ENCODE results near the gene ERBB4. TPM values are rescaled to one million over a fixed set of nuclear protein-coding genes. Genes with fewer than 3 reads are reported as not detected.

ERBB4 gene
- total RNA-seq, 1 donor from 2014 or later = 22.6 TPM

- ATAC-seq = peak; percentile 71
- Histone ChIP-seq H3K36me3 (no peaks in the 10 kb centered on the region), H3K27ac (no peak overlapping the region), H3K9me3 (no peaks in the 10 kb centered on the region), H3K27me3 (no peaks in the 10 kb centered on the region), H3K4me1 (no peaks in the 10 kb centered on the region), H3K4me3 (no peak overlapping the region)
- TF ChIP-seq, protein P1, sequence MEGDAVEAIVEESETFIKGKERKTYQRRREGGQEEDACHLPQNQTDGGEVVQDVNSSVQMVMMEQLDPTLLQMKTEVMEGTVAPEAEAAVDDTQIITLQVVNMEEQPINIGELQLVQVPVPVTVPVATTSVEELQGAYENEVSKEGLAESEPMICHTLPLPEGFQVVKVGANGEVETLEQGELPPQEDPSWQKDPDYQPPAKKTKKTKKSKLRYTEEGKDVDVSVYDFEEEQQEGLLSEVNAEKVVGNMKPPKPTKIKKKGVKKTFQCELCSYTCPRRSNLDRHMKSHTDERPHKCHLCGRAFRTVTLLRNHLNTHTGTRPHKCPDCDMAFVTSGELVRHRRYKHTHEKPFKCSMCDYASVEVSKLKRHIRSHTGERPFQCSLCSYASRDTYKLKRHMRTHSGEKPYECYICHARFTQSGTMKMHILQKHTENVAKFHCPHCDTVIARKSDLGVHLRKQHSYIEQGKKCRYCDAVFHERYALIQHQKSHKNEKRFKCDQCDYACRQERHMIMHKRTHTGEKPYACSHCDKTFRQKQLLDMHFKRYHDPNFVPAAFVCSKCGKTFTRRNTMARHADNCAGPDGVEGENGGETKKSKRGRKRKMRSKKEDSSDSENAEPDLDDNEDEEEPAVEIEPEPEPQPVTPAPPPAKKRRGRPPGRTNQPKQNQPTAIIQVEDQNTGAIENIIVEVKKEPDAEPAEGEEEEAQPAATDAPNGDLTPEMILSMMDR (IDR thresholded peaks at IDR 0.05) = no peak
- DNase-seq = no peak
- intact Hi-C loops (cut with DNase I) = no loop called here
Measured at GRCh38 chr2:211823886-211824479, 714.6 kb downstream of the ERBB4 start.

DNA sequence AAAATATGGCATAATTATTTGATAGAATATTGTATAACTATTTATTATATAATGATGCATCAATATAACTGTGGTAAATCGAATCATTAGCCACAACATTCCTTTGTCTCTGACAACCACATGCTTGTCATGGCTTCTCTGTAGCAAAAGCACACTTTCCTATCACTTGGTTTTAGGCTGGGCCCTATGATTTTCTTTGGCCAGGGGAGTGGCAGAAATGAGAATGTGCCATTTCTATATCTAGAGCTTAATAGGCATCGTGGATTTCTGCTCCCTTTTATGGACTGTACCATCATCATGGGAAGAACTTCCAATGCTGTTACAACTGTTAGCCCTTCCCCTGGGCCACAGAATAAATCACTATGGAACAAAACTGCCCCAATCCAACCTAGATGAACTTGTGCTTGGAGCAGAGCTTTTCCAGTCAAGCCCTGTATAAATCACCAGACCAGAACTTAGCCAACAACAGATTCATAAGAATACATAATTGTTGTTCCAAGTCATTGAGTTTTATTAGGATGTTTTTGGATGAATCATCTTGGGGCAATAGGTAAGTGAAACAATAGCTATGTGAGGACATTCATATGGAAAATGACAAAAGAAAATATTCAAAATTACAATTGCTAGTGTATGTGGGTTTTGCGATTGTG, 715.8 kb downstream of the ERBB4 start:
- TF ChIP-seq, protein P1 (IDR thresholded peaks at IDR 0.05) = no peak
- Histone ChIP-seq H3K9me3 (no peaks in the 10 kb centered on the region), H3K4me3 (no peak overlapping the region), H3K27me3 (no peaks in the 10 kb centered on the region), H3K4me1 (no peaks in the 10 kb centered on the region), H3K27ac (no peak overlapping the region), H3K36me3 (no peaks in the 10 kb centered on the region)
- intact Hi-C loops (cut with DNase I) = no loop called here
- DNase-seq (no peak), ATAC-seq (no peak)

DNA sequence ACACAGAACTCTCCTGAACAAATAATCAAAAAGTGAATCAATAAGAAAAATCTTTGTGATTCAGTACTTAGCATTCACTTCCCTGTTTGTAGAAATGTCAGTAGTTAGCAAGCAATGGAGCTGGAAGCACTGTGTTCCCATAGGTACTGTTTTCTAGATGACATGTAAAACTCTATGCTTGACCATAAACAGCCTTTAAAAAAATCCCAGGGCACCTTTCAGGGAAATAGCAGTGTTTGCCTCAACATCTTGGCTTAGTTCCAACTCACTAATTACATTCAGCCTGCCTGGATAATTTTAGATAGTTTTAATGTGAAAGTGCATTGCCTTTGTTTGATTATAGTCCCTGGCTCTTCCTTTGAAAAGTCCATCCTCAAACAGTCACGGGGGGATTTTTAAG, 721.8 kb downstream of the ERBB4 start:
- no peaks in the 10 kb centered on the region for H3K9me3 ChIP-seq
- H3K27me3 ChIP-seq = no peaks in the 10 kb centered on the region
- ATAC-seq (no peak), DNase-seq (no peak)
- TF ChIP-seq, protein P1 (IDR thresholded peaks at IDR 0.05) = no peak
- intact Hi-C loops (cut with DNase I) = no loop called here
- H3K4me3 ChIP-seq = no peak overlapping the region
- no peaks in the 10 kb centered on the region for H3K36me3 ChIP-seq
- H3K4me1 ChIP-seq = no peaks in the 10 kb centered on the region
- H3K27ac ChIP-seq = no peak overlapping the region

GRCh38 chr2:211812587-211812986, 726.0 kb downstream of the ERBB4 start:
- ATAC-seq (no peak), DNase-seq (no peak)
- H3K27ac ChIP-seq = no peak overlapping the region
- intact Hi-C loops (cut with DNase I) = no loop called here
- no peaks in the 10 kb centered on the region for H3K36me3 ChIP-seq
- no peaks in the 10 kb centered on the region for H3K27me3 ChIP-seq
- H3K4me3 ChIP-seq = no peak overlapping the region
- H3K9me3 ChIP-seq = no peaks in the 10 kb centered on the region
- no peaks in the 10 kb centered on the region for H3K4me1 ChIP-seq
- TF ChIP-seq, protein P1 (IDR thresholded peaks at IDR 0.05) = no peak

DNA sequence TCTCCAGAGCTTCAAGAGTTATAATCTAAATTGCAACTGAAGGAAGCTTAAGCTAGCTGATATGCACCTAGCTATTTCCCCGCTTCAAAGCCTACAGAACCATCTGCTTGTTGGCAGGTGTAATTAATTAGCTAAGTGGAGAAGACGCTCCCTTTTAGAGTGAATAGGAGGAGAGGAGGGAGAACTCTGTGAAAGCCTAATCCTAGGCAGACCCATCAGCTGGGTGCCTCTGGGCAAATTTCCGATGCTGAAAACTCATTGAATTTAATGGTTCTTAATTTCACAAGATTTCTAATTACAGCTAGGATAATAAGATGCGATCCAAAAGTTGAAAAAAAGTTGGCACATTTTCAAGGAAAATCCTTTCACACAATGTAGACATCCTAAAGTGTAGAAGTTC, 735.9 kb downstream of the ERBB4 start:
- Histone ChIP-seq H3K27ac (no peak overlapping the region), H3K27me3 (no peaks in the 10 kb centered on the region), H3K4me1 (no peaks in the 10 kb centered on the region), H3K36me3 (no peaks in the 10 kb centered on the region), H3K9me3 (no peaks in the 10 kb centered on the region), H3K4me3 (no peak overlapping the region)
- TF ChIP-seq, protein P1 (IDR thresholded peaks at IDR 0.05) = no peak
- DNase-seq (no peak), ATAC-seq (no peak)
- intact Hi-C loops (cut with DNase I) = no loop called here

Measured in upper lobe of right lung (tissue), 1 donor.